Measurements from ENCODE around the gene MTCP1. TPM values are rescaled to one million over a fixed set of nuclear protein-coding genes. Genes with fewer than 3 reads are reported as not detected.

Gene MTCP1
- total RNA-seq, 1 experiment from 2014 or later, result 11.6 TPM

GRCh38 chrX:155054255-155054654 is 16.7 kb downstream of the MTCP1 start:
- no peak for DNase-seq (ENCODE audit: low read depth)

- DNase-seq (ENCODE audit: low read depth), result no peak
These were observed 17.3 kb downstream of the MTCP1 start for GRCh38 chrX:155053656-155054055.

DNA sequence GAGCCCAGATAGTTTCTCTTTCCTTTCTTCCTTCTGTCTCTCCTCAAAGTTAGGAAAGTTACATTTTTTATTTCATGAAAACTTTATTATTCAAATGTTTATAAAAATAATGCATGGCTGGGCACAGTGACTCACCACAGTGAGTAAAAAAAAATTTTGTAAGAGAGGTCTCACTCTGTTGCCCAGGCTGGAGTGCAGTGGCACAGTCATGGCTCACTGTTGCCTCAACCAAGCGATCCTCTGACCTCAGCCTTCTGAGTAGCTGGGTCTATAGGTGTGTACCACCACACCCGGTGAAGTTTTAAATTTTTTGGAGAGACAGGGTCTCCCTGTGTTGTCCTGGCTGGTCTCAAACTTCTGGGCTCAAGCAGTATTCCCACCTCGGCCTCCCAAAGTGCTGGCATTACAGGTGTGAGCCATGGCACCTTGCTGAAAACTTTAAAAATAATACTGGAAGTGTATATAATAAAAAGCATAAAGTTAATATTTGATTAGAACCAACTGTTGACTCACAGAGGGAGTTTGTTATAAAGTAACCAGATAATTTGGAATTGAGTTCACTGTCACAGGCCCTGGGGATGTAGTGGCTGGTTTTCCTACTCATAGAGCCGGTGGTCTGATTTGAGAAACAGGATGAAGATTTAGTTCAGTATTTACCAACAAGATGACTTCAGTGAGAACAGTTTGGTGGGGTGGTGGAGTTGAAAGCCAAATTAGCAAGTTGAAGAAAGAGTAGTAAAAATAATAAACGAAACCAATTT is 18.0 kb downstream of the MTCP1 start:
- DNase-seq (ENCODE audit: low read depth), result no peak

- DNase-seq (ENCODE audit: low read depth), result peak; percentile 59
These were observed 21.8 kb downstream of the MTCP1 start for GRCh38 chrX:155048977-155049619.

DNA sequence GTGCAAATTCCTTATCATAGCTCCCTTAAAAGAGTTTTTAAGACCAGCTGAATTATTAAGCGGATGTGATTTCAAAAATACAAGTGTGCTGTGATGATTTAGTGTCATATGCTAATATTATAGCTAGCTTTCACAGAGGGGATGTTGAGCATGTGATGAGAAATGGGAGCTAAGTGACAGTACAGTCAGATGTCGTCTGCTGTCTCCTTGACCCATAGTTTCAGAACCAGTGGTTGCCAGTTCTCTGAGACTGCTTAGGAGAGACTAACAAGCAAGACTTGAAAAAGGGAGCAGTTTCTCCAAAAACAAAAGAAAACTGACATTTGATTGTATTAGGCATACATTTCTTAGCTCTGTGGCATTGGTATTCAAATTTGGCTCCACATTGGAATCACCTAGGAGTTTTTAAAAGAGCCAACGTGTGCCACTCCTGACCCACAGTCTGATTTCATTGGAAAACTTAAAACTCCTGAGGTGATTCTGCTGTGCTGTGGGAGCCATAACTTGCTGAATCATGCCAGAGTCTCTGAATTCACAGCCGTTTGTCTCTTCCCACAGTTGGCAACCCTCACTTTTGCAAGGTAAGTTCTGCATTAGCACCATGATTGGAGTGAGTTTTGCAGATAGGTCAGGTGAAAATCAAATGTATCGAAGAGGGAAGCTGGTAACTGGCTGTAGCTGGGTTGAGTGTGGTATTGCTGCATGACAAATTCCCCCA is 24.0 kb downstream of the MTCP1 start:
- no peak for DNase-seq (ENCODE audit: low read depth)

- no peak for DNase-seq (ENCODE audit: low read depth)
These were observed 24.7 kb downstream of the MTCP1 start for GRCh38 chrX:155046129-155046810.

DNA sequence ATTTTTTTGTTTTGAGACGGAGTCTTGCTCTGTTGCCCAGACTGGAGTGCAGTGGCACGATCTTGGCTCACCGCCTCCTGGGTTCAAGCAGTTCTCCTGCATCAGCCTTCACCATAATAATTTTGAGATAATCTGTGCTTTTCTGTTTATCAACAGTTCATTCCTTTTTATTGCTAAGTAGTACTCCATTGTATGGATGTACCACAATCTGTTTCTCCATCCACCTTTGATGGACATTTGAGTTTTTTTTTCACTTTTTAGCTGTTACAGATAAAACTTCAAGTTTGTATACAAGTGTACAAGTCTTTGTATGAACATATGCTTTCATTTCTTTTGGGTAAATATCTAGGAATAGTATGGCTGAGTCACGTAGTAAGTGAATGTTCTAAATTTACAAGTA is 35.2 kb downstream of the MTCP1 start:
- DNase-seq (ENCODE audit: low read depth), result no peak

GRCh38 chrX:155031657-155032056 is 39.3 kb downstream of the MTCP1 start:
- DNase-seq (ENCODE audit: low read depth), result no peak

- DNase-seq (ENCODE audit: low read depth), result peak; percentile 63
These were observed 42.1 kb downstream of the MTCP1 start for GRCh38 chrX:155028877-155029291.

- DNase-seq (ENCODE audit: low read depth), result no peak
These were observed 42.8 kb downstream of the MTCP1 start for GRCh38 chrX:155028129-155028528.

DNA sequence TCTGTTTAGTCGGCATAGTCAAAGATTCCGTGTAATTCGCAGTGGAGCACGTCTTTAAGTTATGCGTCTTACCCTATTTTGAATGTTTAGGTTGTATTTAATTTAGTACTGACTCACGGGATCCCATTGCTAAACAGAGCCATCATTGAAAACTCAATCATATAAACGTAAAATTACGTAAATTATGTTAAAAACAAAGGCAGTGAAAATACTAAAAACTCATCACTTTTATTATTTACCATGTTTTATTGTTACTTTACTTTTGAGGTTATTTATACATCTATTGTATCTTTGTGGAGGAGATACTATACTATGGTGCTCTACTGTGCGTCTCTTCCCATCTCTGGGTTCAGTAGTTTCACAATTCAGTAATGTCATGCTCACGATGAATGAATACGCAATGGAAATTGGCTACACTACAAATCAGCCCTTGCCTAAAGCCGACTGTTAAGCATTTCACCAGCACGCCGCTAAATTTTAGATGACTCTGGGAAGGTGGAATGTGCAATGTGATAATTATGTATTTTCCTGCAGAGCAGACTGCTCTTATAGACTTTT is 43.3 kb downstream of the MTCP1 start:
- peak; percentile 83 for DNase-seq (ENCODE audit: low read depth)

DNA sequence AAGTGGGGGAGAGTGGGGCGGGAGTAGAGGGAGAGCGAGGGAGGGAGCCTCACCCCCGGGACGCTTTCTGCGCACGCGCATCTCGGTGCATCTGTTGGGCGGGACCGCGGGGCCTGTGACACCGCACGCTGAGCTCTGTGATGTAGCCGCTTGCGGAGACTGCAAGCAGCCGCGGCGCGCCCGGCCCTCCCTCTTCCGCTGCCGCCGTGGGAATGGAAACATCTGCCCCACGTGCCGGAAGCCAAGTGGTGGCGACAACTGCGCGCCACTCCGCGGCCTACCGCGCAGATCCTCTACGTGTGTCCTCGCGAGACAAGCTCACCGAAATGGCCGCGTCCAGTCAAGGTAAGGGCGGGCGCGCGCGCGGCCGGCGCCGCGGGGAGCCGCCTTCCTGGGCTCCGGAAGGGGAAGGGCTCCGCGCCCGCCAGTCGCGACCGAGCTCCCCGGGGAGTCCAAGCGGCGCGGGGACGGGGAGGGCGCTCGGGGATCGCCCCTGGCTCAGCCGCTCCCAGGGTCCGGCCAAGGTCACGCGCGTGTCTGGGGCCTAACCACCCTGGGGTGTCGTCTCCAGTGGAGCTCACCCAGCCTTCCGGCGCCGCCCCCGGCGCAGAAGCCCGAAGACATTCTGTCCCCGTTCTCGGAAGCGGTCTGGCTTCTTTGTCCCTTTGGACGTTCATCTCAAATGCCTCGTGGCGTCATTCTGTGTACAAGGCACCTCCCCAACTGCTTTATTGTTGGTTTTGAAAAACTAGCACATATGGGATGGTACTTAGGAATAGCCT is 44.0 kb downstream of the MTCP1 start, which contains the start of gene FUNDC2:
Gene FUNDC2, plus strand, starts transcription at position 118 of the 782 bp plus-strand sequence. Its CDS starts 95 bp downstream, at position 213.
- DNase-seq (ENCODE audit: low read depth), result peak; percentile 97

GRCh38 chrX:155026420-155026726 is 44.6 kb downstream of the MTCP1 start:
- no peak for DNase-seq (ENCODE audit: low read depth)

GRCh38 chrX:155023907-155024833 is 46.8 kb downstream of the MTCP1 start:
- DNase-seq (ENCODE audit: low read depth), result no peak

- no peak for DNase-seq (ENCODE audit: low read depth)
These were observed 48.4 kb downstream of the MTCP1 start, which contains the start of gene F8 for GRCh38 chrX:155022585-155022984. Gene F8 (minus strand): TSS chrX:155022723. CDS start chrX:155022552, 171 bp downstream.

DNA sequence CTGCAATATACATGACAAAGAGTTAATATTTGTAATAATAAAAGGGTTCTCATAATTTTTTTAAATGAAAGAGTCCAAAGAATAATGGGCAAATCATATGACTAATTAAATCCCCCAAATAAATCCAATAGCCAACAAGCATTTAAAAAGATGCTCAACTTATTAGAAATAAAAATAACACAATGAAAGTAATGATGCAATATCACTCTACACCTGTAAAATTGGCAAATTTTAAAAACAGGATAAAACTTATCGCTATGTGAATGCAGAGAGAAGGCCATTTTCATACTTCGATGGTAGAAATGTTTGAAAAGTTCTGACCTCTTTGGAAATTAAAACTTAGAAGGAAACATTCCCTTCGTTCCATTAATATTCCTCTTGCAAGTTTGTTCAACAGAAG is 50.3 kb downstream of the MTCP1 start:
- DNase-seq (ENCODE audit: low read depth), result no peak

Measured in M059J (cell line).